Ovary (tissue), 3 donors: ENCODE measurements around the gene RPS15.

Experiments used
- POLR2A ChIP-seq: fragments of 450-650 bp; IDR thresholded peaks from one replicate; pipeline ENCODE4 v1.6.1; 2017; ENCODE audit warnings: antibody characterized with exemption, mild to moderate bottlenecking, moderate library complexity
- TF ChIP-seq, protein P1 (sequence below), 3 donors: fragments of 450-650 bp in 2 of 3; fragments of 200-600 bp in 1 of 3; IDR thresholded peaks; one replicate each; pipeline versions ENCODE4 v1.5.1 to v1.8.0; 2016 to 2022; ENCODE audit warnings: antibody characterized with exemption in 3 of 3, mild to moderate bottlenecking in 1 of 3
- donor health status: DM: no; HTN: no; CAD: no.

DNA sequence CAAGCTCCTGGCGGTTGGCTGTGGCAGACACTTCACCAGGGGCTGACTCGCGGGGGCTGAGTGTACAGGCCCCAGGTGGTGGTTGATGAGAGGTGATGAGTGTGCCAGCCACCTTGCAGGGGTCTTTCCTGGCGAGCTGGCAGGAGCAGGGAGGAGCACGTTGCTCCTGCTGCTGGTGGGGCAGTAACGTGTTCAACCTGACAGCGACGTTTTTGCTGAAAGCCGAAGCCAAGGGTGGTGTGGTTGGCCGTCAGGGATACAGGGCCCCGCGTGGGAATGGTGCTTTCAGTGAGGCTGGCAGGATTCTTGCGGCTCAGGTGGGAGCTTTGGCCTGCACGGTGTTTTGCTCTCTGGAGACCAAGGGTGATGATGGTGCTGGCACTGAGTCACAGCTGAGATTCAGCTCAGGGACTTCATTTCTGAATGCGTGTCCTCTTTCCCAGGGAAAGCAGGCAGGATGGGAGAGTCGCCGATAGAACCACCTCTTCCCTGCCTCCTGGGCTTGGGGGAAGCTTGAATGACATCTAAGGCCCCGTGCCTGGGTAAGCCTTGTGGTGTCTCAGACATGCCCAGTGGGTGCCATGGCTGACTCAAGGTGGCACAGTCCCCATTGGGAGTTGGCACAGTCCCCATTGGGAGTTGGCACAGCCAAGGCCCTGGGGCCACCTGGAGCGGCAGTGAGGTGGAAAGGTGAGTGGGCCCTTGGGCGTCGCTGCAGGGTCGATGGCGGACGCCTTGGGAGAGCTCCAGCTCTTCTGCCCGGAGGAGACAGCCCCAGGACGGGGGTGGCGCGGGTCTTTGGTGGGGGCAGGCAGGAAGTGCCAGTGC lies 22.0 kb upstream of the RPS15 start:
- TF ChIP-seq, protein P1, sequence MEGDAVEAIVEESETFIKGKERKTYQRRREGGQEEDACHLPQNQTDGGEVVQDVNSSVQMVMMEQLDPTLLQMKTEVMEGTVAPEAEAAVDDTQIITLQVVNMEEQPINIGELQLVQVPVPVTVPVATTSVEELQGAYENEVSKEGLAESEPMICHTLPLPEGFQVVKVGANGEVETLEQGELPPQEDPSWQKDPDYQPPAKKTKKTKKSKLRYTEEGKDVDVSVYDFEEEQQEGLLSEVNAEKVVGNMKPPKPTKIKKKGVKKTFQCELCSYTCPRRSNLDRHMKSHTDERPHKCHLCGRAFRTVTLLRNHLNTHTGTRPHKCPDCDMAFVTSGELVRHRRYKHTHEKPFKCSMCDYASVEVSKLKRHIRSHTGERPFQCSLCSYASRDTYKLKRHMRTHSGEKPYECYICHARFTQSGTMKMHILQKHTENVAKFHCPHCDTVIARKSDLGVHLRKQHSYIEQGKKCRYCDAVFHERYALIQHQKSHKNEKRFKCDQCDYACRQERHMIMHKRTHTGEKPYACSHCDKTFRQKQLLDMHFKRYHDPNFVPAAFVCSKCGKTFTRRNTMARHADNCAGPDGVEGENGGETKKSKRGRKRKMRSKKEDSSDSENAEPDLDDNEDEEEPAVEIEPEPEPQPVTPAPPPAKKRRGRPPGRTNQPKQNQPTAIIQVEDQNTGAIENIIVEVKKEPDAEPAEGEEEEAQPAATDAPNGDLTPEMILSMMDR (IDR thresholded peaks at IDR 0.05): no peak
- TF ChIP-seq POLR2A: no peak
